ENCODE measurements around the gene CREB3L2. TPM values are rescaled to one million over a fixed set of nuclear protein-coding genes. Genes with fewer than 3 reads are reported as not detected.

Gene CREB3L2
- total and polyA plus RNA-seq, 10 of the 15 experiments (the other 5 are each of a cell fraction or from before 2014, with no cell fraction given): 6.4 to 67.1 (median 26.2) TPM

DNA sequence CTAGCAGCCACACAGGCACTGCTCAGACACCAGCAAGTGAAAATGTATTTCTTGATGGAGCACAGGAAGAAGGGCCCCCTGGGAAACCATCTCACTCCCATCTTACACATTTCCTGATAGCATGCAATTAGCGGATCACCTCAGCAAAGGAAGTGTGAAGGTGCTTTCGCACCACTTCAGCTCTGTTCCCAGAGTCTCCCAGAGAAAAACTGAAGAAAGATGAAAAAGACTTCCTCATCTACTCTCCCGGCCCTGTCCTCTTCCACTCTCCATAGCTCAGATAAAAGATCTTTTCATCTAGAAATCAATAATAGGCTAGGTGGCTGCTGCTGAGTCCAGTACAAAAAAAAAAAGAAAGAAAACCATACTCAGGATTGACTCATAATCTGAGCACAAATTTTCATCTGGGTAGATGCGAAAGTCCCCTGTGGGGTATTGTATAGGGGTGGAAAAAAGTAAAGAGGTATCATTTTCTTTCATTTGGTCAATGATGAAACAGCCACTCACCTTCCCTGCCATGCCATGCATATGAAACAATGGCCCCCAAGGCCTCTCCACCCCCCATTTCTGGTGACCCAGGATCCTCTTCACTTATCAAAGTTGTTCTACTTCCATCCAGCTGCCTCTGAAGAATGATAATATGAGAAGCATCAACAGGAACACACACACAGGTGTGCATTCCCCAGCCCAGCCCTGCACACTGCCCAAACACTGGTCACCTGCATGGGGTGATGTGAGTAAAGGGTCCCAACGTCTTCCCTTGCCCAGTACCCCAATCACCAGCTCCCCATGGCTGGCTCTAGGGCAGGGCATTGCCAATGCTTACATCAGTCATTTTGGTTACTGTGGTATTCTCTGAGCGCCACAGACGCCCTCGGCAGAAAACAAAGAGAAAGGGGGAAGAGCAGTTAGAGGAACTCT lies 106.3 kb downstream of the CREB3L2 start (continued):
- TF ChIP-seq NFYB (IDR thresholded peaks at IDR 0.05; ENCODE audit: insufficient read depth, low read depth, low read length) (no peak), ZNF384 (IDR thresholded peaks at IDR 0.05; ENCODE audit: borderline replicate concordance, low read depth, low read length) (peak; percentile 96), KAT2A (conservative IDR thresholded peaks at IDR 0.05; ENCODE audit: control insufficient read depth, low read depth, low read length) (no peak), FOXM1 (IDR thresholded peaks at IDR 0.05; ENCODE audit: low read depth, low read length) (peak; percentile 98), ETV6 (conservative IDR thresholded peaks at IDR 0.05 in 1 of 2, IDR thresholded peaks at IDR 0.05 in 1 of 2; ENCODE audit: borderline replicate concordance in 1 of 2, low read depth in 1 of 2) (peak in 1 of 2 experiments; percentile 11; a peak in 1 of 4 replicates), NR2C2 (IDR thresholded peaks at IDR 0.05; ENCODE audit: borderline replicate concordance, control insufficient read depth, insufficient read length, low read depth) (no peak), POU2F2 (IDR thresholded peaks at IDR 0.05; ENCODE audit: borderline replicate concordance, low read depth, low read length) (peak; percentile 20; the same call in 1 of the 3 replicates), CEBPB (IDR thresholded peaks at IDR 0.05; ENCODE audit: borderline replicate concordance in 1 of 2, low read depth in 2 of 2, low read length in 2 of 2) (peak; percentile 16 to 79; a peak in 2 of 4 replicates), PML (IDR thresholded peaks at IDR 0.05; ENCODE audit: low read length) (peak; percentile 53; the same call in 1 of the 2 replicates), POLR2AphosphoS5 (IDR thresholded peaks at IDR 0.05; ENCODE audit: low read length) (no peak), ZNF622 (IDR thresholded peaks at IDR 0.05) (no peak), CHD1 (IDR thresholded peaks at IDR 0.05; ENCODE audit: low read depth, low read length) (no peak), CREB1 (IDR thresholded peaks at IDR 0.05; ENCODE audit: low read depth) (peak; percentile 50), YY1 (IDR thresholded peaks at IDR 0.05; ENCODE audit: low read depth, low read length) (peak; percentile 89), MTA2 (IDR thresholded peaks at IDR 0.05; ENCODE audit: low read depth) (peak; percentile 76), TCF7 (IDR thresholded peaks at IDR 0.05; ENCODE audit: borderline replicate concordance) (peak; percentile 91), TBL1XR1 (IDR thresholded peaks at IDR 0.05; ENCODE audit: low read depth, low read length) (peak; percentile 25; the same call in 1 of the 2 replicates), HDGF (IDR thresholded peaks at IDR 0.05) (0 out of 2 replicates have a peak, but pooled peaks have one; percentile 25), NFIC (IDR thresholded peaks at IDR 0.05; ENCODE audit: low read depth, low read length) (peak; percentile 99), RUNX3 (IDR thresholded peaks at IDR 0.05; ENCODE audit: low read length) (peak; percentile 89)
- TF ChIP-seq, protein P1, sequence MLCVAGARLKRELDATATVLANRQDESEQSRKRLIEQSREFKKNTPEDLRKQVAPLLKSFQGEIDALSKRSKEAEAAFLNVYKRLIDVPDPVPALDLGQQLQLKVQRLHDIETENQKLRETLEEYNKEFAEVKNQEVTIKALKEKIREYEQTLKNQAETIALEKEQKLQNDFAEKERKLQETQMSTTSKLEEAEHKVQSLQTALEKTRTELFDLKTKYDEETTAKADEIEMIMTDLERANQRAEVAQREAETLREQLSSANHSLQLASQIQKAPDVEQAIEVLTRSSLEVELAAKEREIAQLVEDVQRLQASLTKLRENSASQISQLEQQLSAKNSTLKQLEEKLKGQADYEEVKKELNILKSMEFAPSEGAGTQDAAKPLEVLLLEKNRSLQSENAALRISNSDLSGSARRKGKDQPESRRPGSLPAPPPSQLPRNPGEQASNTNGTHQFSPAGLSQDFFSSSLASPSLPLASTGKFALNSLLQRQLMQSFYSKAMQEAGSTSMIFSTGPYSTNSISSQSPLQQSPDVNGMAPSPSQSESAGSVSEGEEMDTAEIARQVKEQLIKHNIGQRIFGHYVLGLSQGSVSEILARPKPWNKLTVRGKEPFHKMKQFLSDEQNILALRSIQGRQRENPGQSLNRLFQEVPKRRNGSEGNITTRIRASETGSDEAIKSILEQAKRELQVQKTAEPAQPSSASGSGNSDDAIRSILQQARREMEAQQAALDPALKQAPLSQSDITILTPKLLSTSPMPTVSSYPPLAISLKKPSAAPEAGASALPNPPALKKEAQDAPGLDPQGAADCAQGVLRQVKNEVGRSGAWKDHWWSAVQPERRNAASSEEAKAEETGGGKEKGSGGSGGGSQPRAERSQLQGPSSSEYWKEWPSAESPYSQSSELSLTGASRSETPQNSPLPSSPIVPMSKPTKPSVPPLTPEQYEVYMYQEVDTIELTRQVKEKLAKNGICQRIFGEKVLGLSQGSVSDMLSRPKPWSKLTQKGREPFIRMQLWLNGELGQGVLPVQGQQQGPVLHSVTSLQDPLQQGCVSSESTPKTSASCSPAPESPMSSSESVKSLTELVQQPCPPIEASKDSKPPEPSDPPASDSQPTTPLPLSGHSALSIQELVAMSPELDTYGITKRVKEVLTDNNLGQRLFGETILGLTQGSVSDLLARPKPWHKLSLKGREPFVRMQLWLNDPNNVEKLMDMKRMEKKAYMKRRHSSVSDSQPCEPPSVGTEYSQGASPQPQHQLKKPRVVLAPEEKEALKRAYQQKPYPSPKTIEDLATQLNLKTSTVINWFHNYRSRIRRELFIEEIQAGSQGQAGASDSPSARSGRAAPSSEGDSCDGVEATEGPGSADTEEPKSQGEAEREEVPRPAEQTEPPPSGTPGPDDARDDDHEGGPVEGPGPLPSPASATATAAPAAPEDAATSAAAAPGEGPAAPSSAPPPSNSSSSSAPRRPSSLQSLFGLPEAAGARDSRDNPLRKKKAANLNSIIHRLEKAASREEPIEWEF (IDR thresholded peaks at IDR 0.05; ENCODE audit: insufficient replicate concordance, low read depth, low read length): peak; percentile 84
- TF ChIP-seq, protein P2, sequence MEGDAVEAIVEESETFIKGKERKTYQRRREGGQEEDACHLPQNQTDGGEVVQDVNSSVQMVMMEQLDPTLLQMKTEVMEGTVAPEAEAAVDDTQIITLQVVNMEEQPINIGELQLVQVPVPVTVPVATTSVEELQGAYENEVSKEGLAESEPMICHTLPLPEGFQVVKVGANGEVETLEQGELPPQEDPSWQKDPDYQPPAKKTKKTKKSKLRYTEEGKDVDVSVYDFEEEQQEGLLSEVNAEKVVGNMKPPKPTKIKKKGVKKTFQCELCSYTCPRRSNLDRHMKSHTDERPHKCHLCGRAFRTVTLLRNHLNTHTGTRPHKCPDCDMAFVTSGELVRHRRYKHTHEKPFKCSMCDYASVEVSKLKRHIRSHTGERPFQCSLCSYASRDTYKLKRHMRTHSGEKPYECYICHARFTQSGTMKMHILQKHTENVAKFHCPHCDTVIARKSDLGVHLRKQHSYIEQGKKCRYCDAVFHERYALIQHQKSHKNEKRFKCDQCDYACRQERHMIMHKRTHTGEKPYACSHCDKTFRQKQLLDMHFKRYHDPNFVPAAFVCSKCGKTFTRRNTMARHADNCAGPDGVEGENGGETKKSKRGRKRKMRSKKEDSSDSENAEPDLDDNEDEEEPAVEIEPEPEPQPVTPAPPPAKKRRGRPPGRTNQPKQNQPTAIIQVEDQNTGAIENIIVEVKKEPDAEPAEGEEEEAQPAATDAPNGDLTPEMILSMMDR (IDR thresholded peaks at IDR 0.05 in 2 of 3, conservative IDR thresholded peaks at IDR 0.05 in 1 of 3; ENCODE audit: control insufficient read depth in 2 of 3, extremely low read depth in 1 of 3, insufficient read depth in 1 of 3, low read depth in 3 of 3, low read length in 3 of 3): no peak

All from GM12878 (cell line).